ENCODE data around the gene ZMYND8.

DNA sequence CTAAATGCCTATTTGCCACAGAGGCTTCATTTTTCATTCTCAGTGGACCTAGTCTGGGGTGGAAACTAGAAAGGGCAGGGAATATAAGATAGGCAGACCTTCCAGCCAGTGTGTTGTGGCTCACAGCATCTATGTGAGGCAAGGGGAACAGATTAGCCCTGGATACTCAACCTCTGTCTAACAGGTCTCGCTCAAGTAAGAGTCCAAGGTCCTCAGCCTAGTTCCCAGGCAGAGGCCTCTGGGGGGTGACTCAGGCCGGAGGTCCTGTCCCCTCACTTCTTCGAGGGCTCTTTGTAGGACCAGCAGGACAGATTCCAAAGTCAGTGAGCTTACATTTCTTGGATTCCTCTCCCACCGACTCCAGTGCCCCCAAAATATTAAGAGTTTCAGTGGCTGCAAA is 106.6 kb downstream of the ZMYND8 start:
- TF ChIP-seq, protein P1, sequence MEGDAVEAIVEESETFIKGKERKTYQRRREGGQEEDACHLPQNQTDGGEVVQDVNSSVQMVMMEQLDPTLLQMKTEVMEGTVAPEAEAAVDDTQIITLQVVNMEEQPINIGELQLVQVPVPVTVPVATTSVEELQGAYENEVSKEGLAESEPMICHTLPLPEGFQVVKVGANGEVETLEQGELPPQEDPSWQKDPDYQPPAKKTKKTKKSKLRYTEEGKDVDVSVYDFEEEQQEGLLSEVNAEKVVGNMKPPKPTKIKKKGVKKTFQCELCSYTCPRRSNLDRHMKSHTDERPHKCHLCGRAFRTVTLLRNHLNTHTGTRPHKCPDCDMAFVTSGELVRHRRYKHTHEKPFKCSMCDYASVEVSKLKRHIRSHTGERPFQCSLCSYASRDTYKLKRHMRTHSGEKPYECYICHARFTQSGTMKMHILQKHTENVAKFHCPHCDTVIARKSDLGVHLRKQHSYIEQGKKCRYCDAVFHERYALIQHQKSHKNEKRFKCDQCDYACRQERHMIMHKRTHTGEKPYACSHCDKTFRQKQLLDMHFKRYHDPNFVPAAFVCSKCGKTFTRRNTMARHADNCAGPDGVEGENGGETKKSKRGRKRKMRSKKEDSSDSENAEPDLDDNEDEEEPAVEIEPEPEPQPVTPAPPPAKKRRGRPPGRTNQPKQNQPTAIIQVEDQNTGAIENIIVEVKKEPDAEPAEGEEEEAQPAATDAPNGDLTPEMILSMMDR (conservative IDR thresholded peaks at IDR 0.05 in 1 of 2, IDR thresholded peaks at IDR 0.05 in 1 of 2; ENCODE audit: extremely low read depth in 1 of 2, insufficient read depth in 1 of 2, low read depth in 1 of 2, low read length in 2 of 2): no peak
- no peak for TF ChIP-seq EZH2 (IDR thresholded peaks at IDR 0.05; ENCODE audit: borderline replicate concordance, low read length)
